Measurements from ENCODE around the gene PRPF6. TPM values are rescaled to one million over a fixed set of nuclear protein-coding genes. Genes with fewer than 3 reads are reported as not detected.

PRPF6 gene
- total and polyA plus RNA-seq, 2 donors (not counting 1 experiment from before 2014, with no cell fraction given), result 31.7 to 82.9 TPM

DNA sequence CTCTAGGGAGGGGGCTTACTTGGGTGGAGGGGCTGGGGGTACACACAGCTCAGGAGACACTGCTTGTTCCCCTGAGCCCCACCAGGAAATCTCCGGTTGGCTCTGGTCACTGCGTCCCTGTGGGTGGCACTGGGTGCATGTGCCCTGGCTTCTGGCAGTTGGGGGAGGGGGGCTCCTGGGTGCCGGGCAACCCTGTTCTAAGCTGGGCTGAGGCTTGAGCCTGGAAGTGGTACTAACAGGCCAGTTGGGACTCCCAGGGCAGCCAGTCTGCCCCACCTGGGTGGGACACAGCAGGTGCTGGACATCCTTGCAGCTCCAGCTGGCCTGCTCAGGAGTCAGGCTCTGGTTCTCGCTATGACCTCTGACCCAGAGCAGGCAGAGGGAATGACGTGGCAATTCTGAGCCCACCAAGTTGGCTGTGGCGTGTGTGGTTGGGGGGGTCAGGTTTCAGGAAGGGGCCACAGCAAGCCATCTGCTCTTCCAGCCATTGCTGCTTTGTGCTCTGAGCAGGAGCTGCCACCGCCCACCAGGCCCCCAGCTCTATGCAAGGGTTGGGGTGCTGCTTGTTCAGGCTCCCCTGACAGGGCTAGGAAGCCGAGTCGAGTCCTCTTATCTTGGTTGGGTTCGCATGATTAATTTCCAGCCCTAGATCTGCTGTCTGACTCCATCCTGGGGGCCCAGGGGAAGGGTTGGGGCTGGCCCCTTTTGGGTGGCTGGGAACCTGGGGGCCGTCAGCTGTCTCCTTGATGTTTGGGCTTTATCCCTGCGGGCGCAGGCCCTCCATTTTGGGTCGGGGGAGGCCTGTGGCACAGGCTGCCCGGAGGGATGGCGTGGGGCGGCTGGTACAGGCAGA is 55.6 kb downstream of the PRPF6 start:
- no peak overlapping the region for H3K9ac ChIP-seq (ENCODE audit: low read length)
- DNase-seq (no peak), ATAC-seq (ENCODE audit: low read depth) (no peak)
- no peak overlapping the region for H3K27ac ChIP-seq (ENCODE audit: low read length in 2 of 2)
- CTCF ChIA-PET, result interaction anchor here (0.7 to 6.4 kb wide), 6 partner anchors 47 to 595 kb away, joined by 3 to 108 read pairs (median 3); partner anchors contain the start of gene LKAAEAR1
- H3K36me3 ChIP-seq (replicated peaks in 1 of 2; ENCODE audit: control extremely low read depth in 1 of 2, control insufficient read depth in 1 of 2, extremely low read depth in 1 of 2, insufficient read depth in 2 of 2, low read length in 1 of 2), result peaks cover 0 to 11% of the 10 kb centered on the region in 2 experiments
- peaks cover 17% of the 10 kb centered on the region for H3K4me1 Mint-ChIP-seq
- no peak overlapping the region for H3K27ac Mint-ChIP-seq
- POLR2A ChIA-PET, result interaction anchor here (0.5 kb wide), 1 partner anchor 540 kb away, joined by 4 read pairs; no protein-coding TSS in a partner anchor
- 49% methylated on average over 11 of the region's 17 CpGs for WGBS (ENCODE audit: insufficient coverage)
- H3K4me3 ChIP-seq (ENCODE audit: control extremely low read depth in 1 of 5, extremely low read depth in 1 of 5, insufficient read depth in 1 of 5, low read depth in 2 of 5, low read length in 4 of 5), result no peak overlapping the region
- peaks cover 0 to 17% (median 8%) of the 10 kb centered on the region in 4 experiments for H3K27me3 ChIP-seq (replicated peaks in 1 of 4; ENCODE audit: control extremely low read depth in 1 of 4, control insufficient read depth in 3 of 4, insufficient read depth in 4 of 4, low read length in 3 of 4)
- H4K20me1 ChIP-seq (ENCODE audit: control insufficient read depth, insufficient read depth, low read length, poor library complexity, severe bottlenecking), result peaks cover 6% of the 10 kb centered on the region
- intact Hi-C loops (cut with micrococcal nuclease), result loop anchor here (5.0 kb wide), 1 partner anchor 66 kb away; no protein-coding TSS in a partner anchor
- H3K9me3 Mint-ChIP-seq (ENCODE audit: insufficient read depth), result no peaks in the 10 kb centered on the region
- TF ChIP-seq EZH2 (IDR thresholded peaks at IDR 0.05; ENCODE audit: borderline replicate concordance, insufficient read depth, low read depth, low read length, poor library complexity, severe bottlenecking), result no peak
- TF ChIP-seq, protein P1, sequence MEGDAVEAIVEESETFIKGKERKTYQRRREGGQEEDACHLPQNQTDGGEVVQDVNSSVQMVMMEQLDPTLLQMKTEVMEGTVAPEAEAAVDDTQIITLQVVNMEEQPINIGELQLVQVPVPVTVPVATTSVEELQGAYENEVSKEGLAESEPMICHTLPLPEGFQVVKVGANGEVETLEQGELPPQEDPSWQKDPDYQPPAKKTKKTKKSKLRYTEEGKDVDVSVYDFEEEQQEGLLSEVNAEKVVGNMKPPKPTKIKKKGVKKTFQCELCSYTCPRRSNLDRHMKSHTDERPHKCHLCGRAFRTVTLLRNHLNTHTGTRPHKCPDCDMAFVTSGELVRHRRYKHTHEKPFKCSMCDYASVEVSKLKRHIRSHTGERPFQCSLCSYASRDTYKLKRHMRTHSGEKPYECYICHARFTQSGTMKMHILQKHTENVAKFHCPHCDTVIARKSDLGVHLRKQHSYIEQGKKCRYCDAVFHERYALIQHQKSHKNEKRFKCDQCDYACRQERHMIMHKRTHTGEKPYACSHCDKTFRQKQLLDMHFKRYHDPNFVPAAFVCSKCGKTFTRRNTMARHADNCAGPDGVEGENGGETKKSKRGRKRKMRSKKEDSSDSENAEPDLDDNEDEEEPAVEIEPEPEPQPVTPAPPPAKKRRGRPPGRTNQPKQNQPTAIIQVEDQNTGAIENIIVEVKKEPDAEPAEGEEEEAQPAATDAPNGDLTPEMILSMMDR (IDR thresholded peaks at IDR 0.05), result no peak
- no peak overlapping the region for H3K4me2 ChIP-seq (replicated peaks; ENCODE audit: low read depth, low read length, poor library complexity, severe bottlenecking)
- H3K27me3 Mint-ChIP-seq, result peaks cover 7% of the 10 kb centered on the region
- H3K9me3 ChIP-seq (ENCODE audit: control extremely low read depth in 1 of 3, control insufficient read depth in 2 of 3, insufficient read depth in 1 of 3, low read length in 2 of 3), result no peaks in the 10 kb centered on the region
- no peaks in the 10 kb centered on the region for H3K79me2 ChIP-seq (ENCODE audit: control insufficient read depth, insufficient read depth, low read length)
- H2AFZ ChIP-seq (ENCODE audit: insufficient read depth, low read depth, low read length, poor library complexity, severe bottlenecking), result no peak overlapping the region
- no peak overlapping the region for H3K4me3 Mint-ChIP-seq
- peaks cover 23 to 25% of the 10 kb centered on the region in 2 donors for H3K4me1 ChIP-seq (ENCODE audit: control insufficient read depth in 2 of 2, insufficient read depth in 2 of 2, low read length in 2 of 2)

GRCh38 chr20:64037199-64037497 is 56.2 kb downstream of the PRPF6 start:
- Mint-ChIP-seq H3K9me3 (ENCODE audit: insufficient read depth) (no peaks in the 10 kb centered on the region), H3K4me1 (peaks cover 19% of the 10 kb centered on the region), H3K27me3 (peaks cover 7% of the 10 kb centered on the region), H3K4me3 (peak overlapping the region; percentile 74), H3K27ac (no peak overlapping the region)
- peaks cover 29 to 30% of the 10 kb centered on the region in 2 donors for H3K4me1 ChIP-seq (ENCODE audit: control insufficient read depth in 2 of 2, insufficient read depth in 2 of 2, low read length in 2 of 2)
- no peak overlapping the region for H2AFZ ChIP-seq (ENCODE audit: insufficient read depth, low read depth, low read length, poor library complexity, severe bottlenecking)
- TF ChIP-seq, protein P1 (IDR thresholded peaks at IDR 0.05), result no peak
- TF ChIP-seq EZH2 (IDR thresholded peaks at IDR 0.05; ENCODE audit: borderline replicate concordance, insufficient read depth, low read depth, low read length, poor library complexity, severe bottlenecking), result no peak
- H3K36me3 ChIP-seq (replicated peaks in 1 of 2; ENCODE audit: control extremely low read depth in 1 of 2, control insufficient read depth in 1 of 2, extremely low read depth in 1 of 2, insufficient read depth in 2 of 2, low read length in 1 of 2), result peaks cover 0 to 9% of the 10 kb centered on the region in 2 experiments
- H3K4me2 ChIP-seq (replicated peaks; ENCODE audit: low read depth, low read length, poor library complexity, severe bottlenecking), result no peak overlapping the region
- no peak overlapping the region for H3K4me3 ChIP-seq (ENCODE audit: control extremely low read depth in 1 of 5, extremely low read depth in 1 of 5, insufficient read depth in 1 of 5, low read depth in 2 of 5, low read length in 4 of 5)
- H4K20me1 ChIP-seq (ENCODE audit: control insufficient read depth, insufficient read depth, low read length, poor library complexity, severe bottlenecking), result peaks cover 6% of the 10 kb centered on the region
- DNase-seq, result no peak
- no peaks in the 10 kb centered on the region for H3K79me2 ChIP-seq (ENCODE audit: control insufficient read depth, insufficient read depth, low read length)
- H3K27me3 ChIP-seq (replicated peaks in 1 of 4; ENCODE audit: control extremely low read depth in 1 of 4, control insufficient read depth in 3 of 4, insufficient read depth in 4 of 4, low read length in 3 of 4), result peaks cover 0 to 23% (median 11%) of the 10 kb centered on the region in 4 experiments
- POLR2A ChIA-PET, result no interaction called here
- 73% methylated on average over 2 of the region's 3 CpGs for WGBS (ENCODE audit: insufficient coverage)
- peaks cover 0 to 3% (median 0%) of the 10 kb centered on the region in 3 donors for H3K9me3 ChIP-seq (ENCODE audit: control extremely low read depth in 1 of 3, control insufficient read depth in 2 of 3, insufficient read depth in 1 of 3, low read length in 2 of 3)
- no peak overlapping the region for H3K27ac ChIP-seq (ENCODE audit: low read length in 2 of 2)
- H3K9ac ChIP-seq (ENCODE audit: low read length), result no peak overlapping the region
- CTCF ChIA-PET, result interaction anchor here (1.1 to 6.4 kb wide), 6 partner anchors 42 to 595 kb away, joined by 3 to 108 read pairs (median 13); partner anchors contain the start of genes LKAAEAR1, OPRL1 and RGS19
- intact Hi-C loops (cut with micrococcal nuclease), result loop anchor here (5.0 kb wide), 1 partner anchor 65 kb away; no protein-coding TSS in a partner anchor
- no peak for ATAC-seq (ENCODE audit: low read depth)
